T-helper 2 cell (primary cell): ENCODE data around the gene CTXND1.
"Not testable (repeated sequence)": the region's sequence is repeated elsewhere in the genome, so short reads cannot be mapped to it uniquely, and the experiment has no call there.

ENCODE experiments used
- DNase-seq, 5 experiments: peaks; one replicate each; pipeline versions ENCODE4 v3.0.0 to v3.0.0-alpha.2; 2012 to 2022

Gene CTXND1

DNA sequence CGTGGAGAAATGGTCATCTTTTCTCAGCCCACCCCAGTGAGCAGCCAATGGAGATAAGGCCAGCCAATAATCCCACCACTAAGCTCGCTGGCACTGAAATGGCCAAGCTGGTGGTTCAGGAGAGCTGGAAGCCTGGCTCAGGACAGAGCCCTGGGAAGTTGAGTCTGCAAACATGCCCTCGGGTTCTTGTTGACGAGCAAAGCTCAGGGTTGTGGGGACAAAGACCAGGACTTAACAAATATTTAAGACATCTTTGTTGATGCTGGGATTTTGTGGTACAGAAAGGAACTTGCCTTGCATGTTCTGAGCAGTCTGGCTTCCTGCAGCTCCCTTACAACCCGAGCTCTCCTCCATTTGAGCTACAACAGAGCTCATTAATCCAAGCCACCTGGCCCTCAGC is 94.8 kb downstream of the CTXND1 start:
- DNase-seq, result no peak

GRCh38 chr15:80156176-80156720 is 95.8 kb downstream of the CTXND1 start:
- no peak for DNase-seq

DNA sequence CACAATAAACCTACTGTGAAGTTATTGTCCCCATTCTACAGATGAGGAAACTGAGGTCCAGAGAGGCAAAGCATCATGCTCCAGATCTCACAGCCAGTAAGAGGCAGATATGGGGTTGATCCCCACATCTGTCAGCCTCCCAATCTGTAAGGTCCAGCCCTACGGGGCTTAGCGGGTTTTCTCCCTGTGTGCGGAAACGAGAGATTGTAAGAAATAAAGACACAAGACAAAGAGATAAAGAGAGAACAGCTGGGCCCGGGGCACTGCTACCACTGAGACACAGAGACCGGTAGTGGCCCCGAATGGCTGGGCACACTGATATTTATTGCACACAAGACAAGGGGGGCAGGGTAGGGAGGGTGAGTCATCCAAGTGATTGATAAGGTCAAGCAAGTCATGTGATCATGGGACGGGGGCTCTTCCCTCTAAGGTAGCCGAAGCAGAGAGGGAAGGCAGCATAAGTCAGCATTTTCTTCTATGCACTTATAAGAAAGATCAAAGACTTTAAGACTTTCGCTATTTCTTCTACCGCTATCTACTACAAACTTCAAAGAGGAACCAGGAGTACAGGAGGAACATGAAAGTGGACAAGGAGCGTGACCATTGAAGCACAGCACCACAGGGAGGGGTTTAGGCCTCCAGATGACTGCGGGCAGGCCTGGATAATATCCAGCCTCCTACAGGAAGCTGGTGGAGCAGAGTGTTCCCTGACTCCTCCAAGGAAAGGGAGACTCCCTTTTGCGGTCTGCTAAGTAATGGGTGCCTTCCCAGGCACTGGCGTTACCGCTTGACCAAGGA is 96.4 kb downstream of the CTXND1 start:
- not testable (repeated sequence) for DNase-seq

DNA sequence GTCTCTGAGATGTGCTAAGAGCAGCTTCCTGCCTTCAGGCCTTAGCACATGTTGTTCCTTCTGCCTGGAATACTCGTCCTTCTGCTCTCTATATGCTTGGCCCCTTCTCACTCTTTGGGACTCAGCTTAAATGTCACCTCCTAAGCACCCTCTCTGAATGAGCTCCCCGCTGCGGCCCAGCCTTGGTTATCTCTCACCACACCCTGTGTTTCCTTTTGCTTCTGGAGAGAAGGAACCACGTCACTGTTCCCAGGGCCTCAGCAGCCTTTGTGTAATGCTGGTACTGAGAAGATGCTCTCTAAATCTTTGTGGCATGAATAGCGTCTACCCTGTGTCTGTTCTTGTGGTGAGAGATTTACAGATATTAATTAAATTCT is 97.0 kb downstream of the CTXND1 start:
- no peak for DNase-seq

GRCh38 chr15:80154336-80154735 is 97.7 kb downstream of the CTXND1 start:
- no peak for DNase-seq

GRCh38 chr15:80153900-80154299 is 98.1 kb downstream of the CTXND1 start:
- no peak for DNase-seq

DNA sequence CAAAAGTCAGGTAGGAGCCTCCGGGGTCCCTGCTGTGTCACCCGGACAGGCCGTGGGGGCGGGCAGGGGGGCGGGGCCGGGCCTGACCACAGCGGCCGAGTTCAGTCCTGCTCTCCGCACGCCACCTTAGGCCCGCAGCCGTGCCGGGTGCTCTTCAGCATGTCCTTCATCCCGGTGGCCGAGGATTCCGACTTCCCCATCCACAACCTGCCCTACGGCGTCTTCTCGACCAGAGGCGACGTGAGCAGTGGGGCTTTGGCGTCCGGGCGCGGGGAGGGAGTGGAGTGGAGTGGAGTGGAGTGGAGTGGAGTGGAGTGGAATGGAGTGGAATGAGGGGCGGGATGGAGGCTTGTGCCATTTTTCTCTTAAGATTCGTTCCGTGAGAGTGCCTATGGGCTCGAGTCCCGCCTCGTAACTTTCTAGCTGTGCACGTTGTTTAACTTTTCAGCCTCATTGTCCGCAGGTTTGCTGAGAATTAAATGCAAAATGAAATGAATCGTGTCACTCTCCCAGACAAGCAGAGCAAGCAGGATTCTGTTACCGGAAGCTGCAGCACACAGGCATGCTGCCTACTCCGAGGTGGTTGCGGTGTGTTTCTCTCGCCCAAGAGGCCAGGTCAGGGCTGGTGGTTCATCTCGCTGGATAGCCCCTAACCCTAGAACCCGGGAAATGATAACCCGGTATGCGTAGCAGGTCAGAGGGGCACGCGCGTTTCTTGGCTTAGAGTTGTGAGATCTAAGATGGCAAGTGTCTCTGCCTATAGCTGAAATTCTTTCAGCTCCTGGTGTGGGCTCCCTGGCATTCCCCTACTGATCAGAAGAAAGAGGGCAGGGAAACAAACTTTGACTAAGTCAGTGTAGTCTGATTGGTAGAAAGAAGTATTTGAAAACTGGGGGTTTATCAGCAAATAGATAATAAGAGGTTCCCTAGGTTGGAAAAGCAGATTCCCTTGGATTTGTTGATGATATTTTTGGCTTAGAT is 98.8 kb downstream of the CTXND1 start, which contains the start of gene FAH:
Gene FAH (plus strand): TSS at position 104 of the 981 bp plus-strand sequence. CDS start 56 bp downstream, at position 160.
- peak in 3 of 5 experiments; percentile 19 to 77 (median 38) for DNase-seq

DNA sequence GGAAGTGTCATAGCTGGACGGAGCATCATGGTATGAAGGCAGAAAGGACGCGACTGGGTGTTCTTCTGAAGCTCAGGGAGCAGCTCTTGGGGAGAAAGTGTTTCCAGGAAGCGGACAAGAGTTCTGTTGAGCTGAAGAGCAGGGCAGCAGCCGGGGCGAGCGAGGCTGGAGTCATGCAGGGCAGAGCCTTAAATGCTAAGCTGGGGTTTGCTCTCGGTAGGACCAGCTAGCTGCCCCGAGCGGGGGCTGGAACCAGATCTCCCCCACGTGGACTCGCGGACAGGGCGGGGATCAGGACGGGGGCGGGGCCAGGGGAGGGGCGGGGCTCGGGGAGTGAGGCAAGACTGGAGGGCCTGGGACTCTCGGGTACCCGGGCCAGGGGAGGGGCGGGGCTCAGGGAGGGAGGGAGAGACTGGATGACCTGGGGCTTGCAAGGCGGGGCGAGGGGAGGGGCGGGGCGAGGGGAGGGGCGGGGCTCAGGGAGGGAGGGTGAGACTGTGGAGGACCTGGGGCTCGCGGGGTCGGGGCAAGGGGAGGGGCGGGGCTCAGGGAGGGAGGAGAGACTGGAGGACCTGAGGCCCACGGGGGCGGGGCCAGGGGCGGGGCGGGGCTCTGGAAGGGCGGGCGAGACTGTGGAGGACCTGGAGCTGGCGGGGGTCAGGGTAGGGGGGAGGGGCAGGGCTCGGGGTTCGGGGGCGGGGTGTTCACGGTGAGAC is 99.7 kb downstream of the CTXND1 start:
- peak; percentile 77 to 94 (median 86) for DNase-seq

DNA sequence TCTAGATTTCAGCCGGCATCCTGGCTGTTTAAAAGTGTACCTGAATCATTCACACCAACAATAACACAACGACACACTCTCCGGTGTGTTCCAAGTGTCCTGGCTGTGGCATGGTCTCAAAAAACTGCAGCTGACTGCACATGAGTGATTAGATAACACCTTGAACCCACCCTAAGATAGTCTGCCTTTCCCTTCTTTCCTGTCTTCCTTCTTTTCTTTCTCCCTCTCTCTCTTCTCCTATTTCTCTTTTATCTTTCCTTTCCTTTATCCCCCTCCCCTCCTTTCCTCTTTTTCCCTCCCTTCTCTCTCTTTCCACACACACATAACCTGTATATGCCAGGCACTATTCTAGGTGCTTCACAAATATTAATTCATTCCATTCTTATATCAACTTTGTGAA is 100.4 kb downstream of the CTXND1 start:
- DNase-seq, result no peak

- DNase-seq, result no peak
These were observed 100.9 kb downstream of the CTXND1 start for GRCh38 chr15:80151148-80151547.
